MM.1S (cell line): ENCODE data around the gene OSBPL10.

Experiments
- DNase-seq: peaks from one replicate; pipeline ENCODE4 v3.0.0-alpha.2; 2015
- H2AFZ ChIP-seq: fragments of 300-600 bp; sonication (generic); 2 replicates; pipeline ENCODE4 v1.6.0; 2016; ENCODE audit warnings: antibody characterized with exemption, low read length
- H3F3A ChIP-seq: fragments of 300-600 bp; sonication (generic); 2 replicates; pipeline ENCODE4 v1.6.1; 2016; ENCODE audit warnings: mild to moderate bottlenecking, antibody characterized with exemption, low read length, moderate library complexity, mixed read lengths; ENCODE audit not compliant: insufficient read depth
- H3K27ac ChIP-seq: fragments of 300-600 bp; sonication (generic); 2 replicates; pipeline ENCODE4 v1.5.1; 2016; ENCODE audit warnings: mild to moderate bottlenecking, low read length
- H3K27me3 ChIP-seq: fragments of 300-600 bp; sonication (generic); replicated peaks from 2 replicates; pipeline ENCODE4 v1.6.0; 2016; ENCODE audit warnings: low read length; ENCODE audit not compliant: insufficient read depth
- H3K36me3 ChIP-seq: fragments of 300-600 bp; sonication (generic); replicated peaks from 2 replicates; pipeline ENCODE4 v1.6.1; 2016; ENCODE audit warnings: mild to moderate bottlenecking, low read length, mixed read lengths; ENCODE audit not compliant: insufficient read depth
- H3K4me1 ChIP-seq: fragments of 300-600 bp; sonication (generic); 2 replicates; pipeline ENCODE4 v1.6.1; 2016; ENCODE audit warnings: low read length, mixed read lengths
- H3K4me2 ChIP-seq: fragments of 300-600 bp; sonication (generic); 2 replicates; pipeline ENCODE4 v1.6.0; 2016; ENCODE audit warnings: low read depth, low read length
- H3K4me3 ChIP-seq: fragments of 300-600 bp; sonication (generic); 2 replicates; pipeline ENCODE4 v1.5.1; 2016; ENCODE audit warnings: low read length, mixed read lengths
- H3K79me2 ChIP-seq: fragments of 300-600 bp; sonication (generic); 2 replicates; pipeline ENCODE4 v1.6.1; 2016; ENCODE audit warnings: mixed run types, low read length, mixed read lengths
- H3K9ac ChIP-seq: fragments of 300-600 bp; sonication (generic); 2 replicates; pipeline ENCODE4 v1.6.1; 2016; ENCODE audit warnings: low read length, mixed read lengths
- H3K9me2 ChIP-seq: fragments of 300-600 bp; sonication (generic); replicated peaks from 2 replicates; pipeline ENCODE4 v1.6.1; 2016; ENCODE audit warnings: mild to moderate bottlenecking, low read length, mixed read lengths; ENCODE audit not compliant: insufficient read depth
- H3K9me3 ChIP-seq: fragments of 300-600 bp; sonication (generic); replicated peaks from 2 replicates; pipeline ENCODE4 v1.6.1; 2016; ENCODE audit warnings: mild to moderate bottlenecking, low read length, mixed read lengths; ENCODE audit not compliant: insufficient read depth
- H4K20me1 ChIP-seq: fragments of 300-600 bp; sonication (generic); 2 replicates; pipeline ENCODE4 v1.6.1; 2016; ENCODE audit warnings: mild to moderate bottlenecking, low read length, moderate library complexity, mixed read lengths; ENCODE audit not compliant: insufficient read depth
- EZH2 ChIP-seq: fragments of 300-600 bp; sonication (generic); optimal IDR thresholded peaks from 2 replicates; pipeline ENCODE3; 2017; ENCODE audit warnings: low read depth, mild to moderate bottlenecking, antibody characterized with exemption, low read length, mixed read lengths
- EZH2phosphoT487 ChIP-seq: fragments of 300-600 bp; sonication (generic); IDR thresholded peaks from 2 replicates; pipeline ENCODE4 v1.6.1; 2018; ENCODE audit warnings: antibody characterized with exemption, low read length
- TF ChIP-seq, protein P1 (sequence below): fragments of 300-600 bp; sonication (generic); IDR thresholded peaks from 2 replicates; pipeline ENCODE4 v1.5.1; 2016; ENCODE audit warnings: antibody characterized with exemption, low read length, mixed read lengths

OSBPL10 gene

DNA sequence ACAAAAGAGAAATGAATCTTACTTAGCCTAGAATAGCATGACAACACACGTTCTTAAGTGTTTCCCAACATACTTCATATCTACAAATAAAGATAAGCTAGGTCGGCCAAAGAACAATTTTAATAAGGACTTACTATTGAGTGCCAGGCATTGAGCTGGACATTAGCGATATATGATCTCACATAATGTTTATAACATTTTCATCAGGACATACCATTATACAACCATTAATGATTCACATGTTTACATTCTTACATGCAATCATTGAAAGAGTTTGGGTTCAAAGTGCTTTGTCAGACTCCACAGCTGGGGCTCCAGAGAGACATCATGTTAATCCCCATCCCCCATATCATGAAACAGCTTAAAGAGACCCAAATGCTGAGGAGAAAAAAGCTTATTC is 259.4 kb downstream of the OSBPL10 start:
- DNase-seq, result no peak
- TF ChIP-seq EZH2, result no peak
- TF ChIP-seq EZH2phosphoT487, result no peak
- TF ChIP-seq, protein P1, sequence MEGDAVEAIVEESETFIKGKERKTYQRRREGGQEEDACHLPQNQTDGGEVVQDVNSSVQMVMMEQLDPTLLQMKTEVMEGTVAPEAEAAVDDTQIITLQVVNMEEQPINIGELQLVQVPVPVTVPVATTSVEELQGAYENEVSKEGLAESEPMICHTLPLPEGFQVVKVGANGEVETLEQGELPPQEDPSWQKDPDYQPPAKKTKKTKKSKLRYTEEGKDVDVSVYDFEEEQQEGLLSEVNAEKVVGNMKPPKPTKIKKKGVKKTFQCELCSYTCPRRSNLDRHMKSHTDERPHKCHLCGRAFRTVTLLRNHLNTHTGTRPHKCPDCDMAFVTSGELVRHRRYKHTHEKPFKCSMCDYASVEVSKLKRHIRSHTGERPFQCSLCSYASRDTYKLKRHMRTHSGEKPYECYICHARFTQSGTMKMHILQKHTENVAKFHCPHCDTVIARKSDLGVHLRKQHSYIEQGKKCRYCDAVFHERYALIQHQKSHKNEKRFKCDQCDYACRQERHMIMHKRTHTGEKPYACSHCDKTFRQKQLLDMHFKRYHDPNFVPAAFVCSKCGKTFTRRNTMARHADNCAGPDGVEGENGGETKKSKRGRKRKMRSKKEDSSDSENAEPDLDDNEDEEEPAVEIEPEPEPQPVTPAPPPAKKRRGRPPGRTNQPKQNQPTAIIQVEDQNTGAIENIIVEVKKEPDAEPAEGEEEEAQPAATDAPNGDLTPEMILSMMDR, result no peak
- no peak overlapping the region for H3K4me2 ChIP-seq
- no peaks in the 10 kb centered on the region for H3K9me2 ChIP-seq
- no peaks in the 10 kb centered on the region for H3K9me3 ChIP-seq
- H3K4me1 ChIP-seq, result no peaks in the 10 kb centered on the region
- no peak overlapping the region for H3K4me3 ChIP-seq
- no peaks in the 10 kb centered on the region for H4K20me1 ChIP-seq
- no peak overlapping the region for H2AFZ ChIP-seq
- no peak overlapping the region for H3K27ac ChIP-seq
- H3K27me3 ChIP-seq, result no peaks in the 10 kb centered on the region
- H3K9ac ChIP-seq, result no peak overlapping the region
- H3F3A ChIP-seq, result no peaks in the 10 kb centered on the region
- H3K36me3 ChIP-seq, result no peaks in the 10 kb centered on the region
- H3K79me2 ChIP-seq, result no peaks in the 10 kb centered on the region

DNA sequence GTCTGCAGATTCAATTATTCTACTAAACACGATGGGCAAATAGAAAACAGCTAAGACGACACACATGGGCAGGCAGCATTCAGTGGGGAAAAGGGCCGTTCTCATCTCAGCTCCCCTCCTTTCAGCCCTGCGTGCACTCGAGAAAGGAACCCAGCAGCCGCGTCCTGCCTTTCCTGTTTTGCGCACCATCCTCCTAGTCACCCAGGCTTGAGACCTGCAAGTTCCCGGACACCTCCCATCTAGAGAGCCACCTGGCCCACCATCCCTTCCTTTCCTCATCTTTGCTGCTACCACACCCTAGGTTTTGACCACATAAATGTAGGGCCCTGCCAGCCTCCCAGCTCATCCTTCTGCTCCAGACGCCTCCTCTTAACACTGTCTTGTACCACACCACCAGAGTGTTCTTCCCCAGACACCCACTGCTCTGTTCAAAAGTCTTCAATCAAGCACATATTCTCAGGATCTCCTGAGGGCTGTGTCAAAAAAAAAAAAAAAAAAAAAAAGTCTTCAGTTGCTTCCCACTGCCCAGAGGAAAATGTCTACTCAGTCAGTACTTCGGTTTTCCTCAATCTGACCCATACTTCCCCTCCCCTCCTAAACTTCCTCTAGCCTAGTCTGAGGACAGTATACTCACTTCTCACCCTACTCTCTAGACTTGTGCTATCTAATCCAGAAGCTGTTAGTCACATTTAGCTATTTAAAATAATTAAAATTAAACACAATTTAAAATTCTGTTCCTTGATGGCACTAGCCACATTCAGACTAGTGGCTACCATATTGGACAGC is 266.4 kb downstream of the OSBPL10 start:
- no peaks in the 10 kb centered on the region for H3K27me3 ChIP-seq

GRCh38 chr3:31713816-31714215 is 267.2 kb downstream of the OSBPL10 start:
- no peak overlapping the region for H3K27ac ChIP-seq
- no peak overlapping the region for H3K4me3 ChIP-seq
- no peaks in the 10 kb centered on the region for H3K79me2 ChIP-seq
- no peaks in the 10 kb centered on the region for H3K9me2 ChIP-seq
- H2AFZ ChIP-seq, result no peak overlapping the region
- DNase-seq, result no peak
- TF ChIP-seq EZH2 (no peak), EZH2phosphoT487 (no peak)
- TF ChIP-seq, protein P1, result no peak
- H3K4me1 ChIP-seq, result no peaks in the 10 kb centered on the region
- no peaks in the 10 kb centered on the region for H3K36me3 ChIP-seq
- no peaks in the 10 kb centered on the region for H3K27me3 ChIP-seq
- H3K4me2 ChIP-seq, result no peak overlapping the region
- H3F3A ChIP-seq, result no peaks in the 10 kb centered on the region
- H3K9me3 ChIP-seq, result no peaks in the 10 kb centered on the region
- H3K9ac ChIP-seq, result no peak overlapping the region
- H4K20me1 ChIP-seq, result no peaks in the 10 kb centered on the region

More for the DNA sequence above, 266.4 kb downstream of the OSBPL10 start:
- Histone ChIP-seq H3K9me2 (no peaks in the 10 kb centered on the region), H3K36me3 (no peaks in the 10 kb centered on the region), H3K27ac (no peak overlapping the region), H3K9me3 (no peaks in the 10 kb centered on the region), H3F3A (no peaks in the 10 kb centered on the region), H3K4me1 (no peaks in the 10 kb centered on the region), H3K4me3 (no peak overlapping the region), H2AFZ (no peak overlapping the region), H4K20me1 (no peaks in the 10 kb centered on the region), H3K4me2 (no peak overlapping the region), H3K79me2 (no peaks in the 10 kb centered on the region), H3K9ac (no peak overlapping the region)
- TF ChIP-seq, protein P1, result no peak
- TF ChIP-seq EZH2, result no peak
- TF ChIP-seq EZH2phosphoT487, result no peak
- no peak for DNase-seq
